Activated CD8-positive, alpha-beta memory T cell treated with anti-CD3 and anti-CD28 coated beads for 4 hours (primary cell): ENCODE measurements around the gene SMAD6.
"Not testable (repeated sequence)": the region's sequence is repeated elsewhere in the genome, so short reads cannot be mapped to it uniquely, and the experiment has no call there.

Source experiments
- DNase-seq, 2 donors: peaks; one replicate each; pipeline ENCODE4 v3.0.0-alpha.2; 2020; ENCODE audit warnings: low read depth in 2 of 2

SMAD6 gene

DNA sequence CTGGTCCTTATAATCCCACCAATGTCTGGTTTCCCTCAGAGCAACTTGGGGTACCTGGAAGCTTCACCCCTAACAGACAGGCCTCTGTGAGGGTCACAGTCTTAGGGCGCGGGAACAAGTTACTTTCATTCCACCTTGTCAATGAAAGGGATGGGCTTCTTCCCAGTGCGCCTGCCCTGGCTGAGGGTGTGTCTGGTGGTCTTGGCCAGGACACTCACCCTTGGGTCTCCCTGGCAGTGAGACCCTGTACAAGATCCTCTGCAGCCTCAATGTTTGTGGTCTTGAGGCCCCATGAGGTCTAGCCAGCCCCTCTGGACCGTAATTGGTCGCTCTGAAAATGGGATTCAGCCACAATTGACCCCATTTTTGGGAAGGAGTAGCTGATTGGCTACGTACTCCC, 40.2 kb downstream of the SMAD6 start:
- DNase-seq, result no peak

DNA sequence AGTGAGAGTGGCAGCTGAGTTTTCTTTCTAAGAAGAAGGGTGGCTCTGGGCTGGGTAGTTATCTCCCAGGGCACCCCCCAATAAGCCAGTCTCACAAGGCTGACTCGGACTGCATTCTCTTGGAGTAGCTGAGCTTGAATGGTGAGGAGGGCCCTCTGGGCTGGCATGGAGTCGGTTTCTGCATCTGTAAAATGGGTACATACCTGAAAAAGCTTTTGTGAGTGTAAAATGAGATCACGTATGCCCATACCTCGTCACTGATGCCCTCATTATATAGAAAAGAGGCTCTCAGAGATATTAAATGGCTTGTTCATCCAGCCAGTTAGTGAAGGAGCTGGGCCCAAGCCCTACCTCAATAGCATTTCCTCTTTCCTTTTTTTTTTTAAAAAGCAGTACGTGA, 41.2 kb downstream of the SMAD6 start:
- no peak for DNase-seq

DNA sequence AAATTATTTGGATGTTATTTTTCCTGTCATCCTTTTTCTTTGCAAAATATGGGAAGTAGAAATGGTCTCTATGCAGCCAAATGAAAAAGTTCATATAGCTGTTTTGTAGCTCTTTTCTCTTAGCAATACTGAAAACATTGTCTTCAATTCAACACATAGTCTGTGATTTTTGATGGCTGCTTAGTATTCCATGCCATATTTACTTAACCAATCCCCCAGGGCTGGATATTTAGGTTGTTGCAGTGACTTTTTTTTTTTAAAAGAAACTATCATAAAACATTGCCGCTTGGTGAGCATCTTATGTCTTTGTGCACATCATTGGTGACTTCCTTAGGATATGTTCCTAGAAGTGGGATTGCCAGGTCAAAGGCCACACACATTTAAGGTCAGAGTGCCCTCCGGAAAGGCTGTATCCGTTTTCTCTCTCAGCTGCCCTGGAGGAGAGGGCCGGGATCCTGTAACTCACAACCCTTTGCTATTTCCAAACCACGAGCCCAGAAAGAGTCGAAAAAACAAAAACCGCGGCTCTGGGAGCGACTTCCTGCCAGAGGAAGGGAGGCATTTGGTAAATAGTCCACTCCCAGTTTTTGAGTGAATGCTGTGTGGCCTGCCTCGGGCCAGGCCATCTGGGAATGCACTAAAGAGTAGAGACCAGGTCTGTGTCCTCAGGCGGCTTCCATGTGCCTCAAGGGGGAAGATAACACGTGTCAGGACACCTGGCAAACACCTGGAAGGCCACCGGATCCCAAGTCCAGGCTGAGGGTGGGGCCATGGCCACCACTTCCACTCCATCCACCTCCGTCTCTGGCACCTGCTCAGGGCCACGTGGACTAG, 41.9 kb downstream of the SMAD6 start:
- no peak for DNase-seq

DNA sequence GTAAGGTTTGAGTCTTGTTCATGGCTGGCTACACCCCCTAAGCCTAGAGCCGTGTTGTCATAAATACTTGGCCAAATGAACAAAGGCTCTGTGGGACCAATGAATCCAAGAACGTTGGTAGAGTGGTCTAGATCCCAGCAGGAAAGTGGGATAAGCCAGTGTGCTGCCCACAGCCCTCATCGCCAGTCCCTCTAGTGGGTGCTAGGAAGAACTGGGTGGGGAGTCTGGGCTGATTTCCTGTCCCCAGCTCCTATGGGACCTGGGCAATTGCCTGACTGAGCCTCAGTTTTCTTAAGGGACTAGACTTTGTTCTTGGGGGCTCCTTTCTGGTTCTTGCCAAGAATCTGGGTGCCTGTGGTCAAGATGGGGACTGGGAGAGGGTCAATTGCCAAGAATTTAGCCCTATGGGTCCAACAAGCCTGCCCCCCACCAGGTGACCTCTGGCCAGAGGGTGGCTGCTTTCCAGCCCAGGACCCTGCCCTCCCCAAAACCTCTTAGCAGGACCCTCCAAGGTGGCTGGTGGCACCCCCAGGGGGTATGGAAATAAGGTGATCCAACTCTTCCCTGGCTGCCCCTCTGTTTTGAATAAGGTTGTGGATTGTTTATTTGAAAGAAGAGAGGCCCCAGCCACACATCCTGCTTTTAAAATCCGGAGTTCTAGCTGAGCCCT, 42.7 kb downstream of the SMAD6 start:
- no peak for DNase-seq

DNA sequence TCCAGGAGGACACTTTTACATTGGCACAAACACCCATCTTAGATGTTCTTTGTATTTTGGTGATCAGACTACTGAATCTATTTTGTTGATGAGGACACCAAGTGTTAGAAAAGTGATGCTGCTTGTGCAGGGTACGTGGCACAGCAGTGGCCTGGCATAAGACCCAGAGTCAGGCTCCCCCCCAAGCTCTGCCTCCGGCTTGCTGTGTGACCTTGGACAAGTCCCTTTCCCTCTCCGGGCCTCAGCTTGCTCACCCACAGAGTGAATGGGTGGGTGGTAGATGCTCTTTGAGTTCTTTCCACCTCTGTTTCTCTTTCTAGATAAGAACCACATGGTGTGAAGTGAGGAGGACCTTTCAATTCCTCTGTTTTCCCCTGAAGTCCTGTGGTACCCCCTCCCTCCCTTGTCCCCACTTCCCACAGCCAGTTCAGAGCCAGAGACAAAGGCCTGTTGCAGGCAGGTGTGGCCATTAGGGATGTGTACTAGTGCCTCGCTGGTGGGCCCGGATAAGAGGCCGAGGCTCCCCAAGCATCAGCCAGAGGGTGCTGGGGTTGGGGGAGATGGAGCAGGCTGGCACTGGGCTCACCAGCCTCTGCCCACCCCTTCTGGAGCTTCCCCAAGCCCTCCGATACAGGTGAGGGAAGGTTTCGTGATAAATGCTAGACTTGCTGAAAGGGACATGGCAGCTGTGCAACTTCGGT, 43.6 kb downstream of the SMAD6 start:
- DNase-seq, result no peak

DNA sequence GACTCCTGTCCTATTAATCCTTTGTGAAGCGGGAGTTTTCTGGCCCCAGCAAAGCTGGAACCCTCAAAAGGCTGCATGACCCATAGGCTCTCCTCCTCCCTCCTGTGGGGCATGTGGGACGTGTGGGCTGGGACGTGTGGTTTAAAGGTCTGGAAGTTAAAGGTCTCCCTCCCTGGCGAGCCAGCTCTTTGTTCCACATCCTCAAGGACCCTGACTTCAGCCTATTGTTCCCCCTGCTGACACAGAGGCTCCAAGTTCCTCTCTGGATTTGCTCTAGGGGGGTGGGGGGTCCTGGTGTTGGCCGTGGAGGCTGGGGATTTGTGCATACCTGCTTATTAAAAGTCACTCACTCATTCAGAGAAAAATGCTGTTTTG, 44.2 kb downstream of the SMAD6 start:
- DNase-seq, result no peak

DNA sequence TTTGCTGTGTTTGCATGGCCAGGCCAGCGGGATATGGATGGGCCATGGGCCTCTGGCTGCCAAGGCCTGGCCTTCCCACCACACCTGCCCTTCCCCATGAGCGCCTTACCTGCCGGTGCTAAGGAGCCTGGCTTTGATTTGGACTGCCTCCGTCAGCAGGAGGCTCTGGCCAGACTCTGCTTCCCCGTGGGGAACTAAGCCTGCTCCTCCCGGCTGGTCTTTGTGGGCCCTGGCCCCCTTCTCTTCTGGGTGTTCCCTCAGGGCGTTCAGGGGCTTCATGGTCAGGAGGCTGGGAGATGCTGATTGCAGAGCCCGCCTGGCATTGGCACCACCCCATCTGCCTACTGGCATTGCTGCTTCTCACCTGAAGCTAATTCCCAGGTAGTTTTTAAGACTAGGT, 45.2 kb downstream of the SMAD6 start:
- no peak for DNase-seq

GRCh38 chr15:66747886-66748707, 46.1 kb downstream of the SMAD6 start:
- no peak for DNase-seq

DNA sequence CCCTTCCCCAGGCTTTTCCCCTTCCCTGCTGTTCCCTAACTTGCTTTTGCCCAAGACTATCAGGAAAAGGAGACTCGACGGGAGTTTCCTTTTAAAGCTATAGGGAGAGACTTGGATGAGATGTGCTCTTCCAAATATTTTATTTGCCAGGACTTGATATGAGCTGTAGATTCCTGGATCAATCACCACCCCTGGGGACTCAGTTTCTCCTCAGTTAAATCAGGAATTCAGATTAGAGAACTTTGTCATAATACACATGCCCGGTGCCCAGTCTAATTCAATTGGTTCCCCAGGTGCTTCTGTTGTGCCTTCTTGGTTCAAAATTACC, 46.6 kb downstream of the SMAD6 start:
- DNase-seq, result no peak

GRCh38 chr15:66749841-66750575, 48.0 kb downstream of the SMAD6 start:
- DNase-seq, result no peak

DNA sequence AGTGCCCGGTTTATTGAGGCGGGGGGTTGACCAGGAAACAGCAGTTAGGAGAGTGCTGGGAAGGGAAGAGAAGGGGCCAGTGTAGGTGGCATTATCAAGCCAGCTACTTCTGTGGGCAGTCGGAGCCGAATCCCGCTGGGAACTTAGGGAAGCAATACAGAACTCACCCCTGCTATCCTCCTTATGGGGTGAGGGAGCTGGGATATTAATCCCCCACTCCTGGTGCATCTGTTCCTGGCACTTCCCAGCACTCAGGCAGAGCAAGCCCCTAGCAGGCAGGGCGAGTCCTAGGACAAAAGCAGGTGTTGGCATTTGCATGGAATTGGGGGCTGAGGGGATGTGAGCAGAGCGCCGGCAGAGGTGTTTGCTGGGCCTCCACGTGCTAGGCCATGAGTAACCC, 48.6 kb downstream of the SMAD6 start:
- DNase-seq, result no peak

- DNase-seq, result no peak
These were observed 49.5 kb downstream of the SMAD6 start for GRCh38 chr15:66751579-66751978.

DNA sequence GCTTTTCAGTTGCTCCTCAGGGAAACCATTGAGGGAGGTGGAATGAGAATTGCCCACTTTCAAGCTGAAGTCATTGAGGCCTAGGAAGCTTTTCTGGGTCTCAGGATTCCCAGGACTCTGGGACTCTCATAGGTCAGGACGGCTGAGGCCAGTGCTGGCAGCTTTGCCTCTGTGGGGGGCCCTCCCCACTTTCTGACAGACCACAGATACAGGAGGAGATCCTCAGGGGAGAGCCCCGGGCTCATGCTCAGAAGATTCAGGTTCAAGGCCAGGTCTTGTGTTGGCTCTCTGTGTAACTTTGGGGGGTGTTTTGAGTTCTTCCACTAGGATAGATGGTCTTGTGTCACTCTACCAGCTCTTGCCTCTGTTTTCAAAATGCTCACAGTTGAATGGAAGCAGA, 50.0 kb downstream of the SMAD6 start:
- no peak for DNase-seq

- no peak for DNase-seq
These were observed 51.8 kb downstream of the SMAD6 start for GRCh38 chr15:66753687-66754377.

DNA sequence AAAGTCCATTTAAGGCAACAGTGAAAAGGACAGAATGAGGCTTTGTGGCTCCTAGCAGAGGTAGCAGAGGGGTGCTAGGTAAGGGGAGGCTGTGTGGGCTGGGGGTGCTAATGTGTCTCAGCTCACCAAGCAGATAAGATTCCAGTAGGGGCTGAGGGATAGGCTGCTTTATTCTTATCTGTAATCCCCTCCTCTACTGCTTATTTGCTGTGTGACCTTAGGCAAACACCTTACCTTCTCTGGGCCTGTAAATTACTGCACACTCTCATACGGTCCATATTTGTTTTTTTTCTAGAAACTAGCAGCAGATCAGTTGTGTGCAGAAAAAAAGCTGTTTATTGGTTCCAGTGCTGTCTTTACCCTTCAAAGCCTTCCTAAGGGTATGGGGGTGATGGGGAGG, 52.8 kb downstream of the SMAD6 start:
- no peak for DNase-seq

DNA sequence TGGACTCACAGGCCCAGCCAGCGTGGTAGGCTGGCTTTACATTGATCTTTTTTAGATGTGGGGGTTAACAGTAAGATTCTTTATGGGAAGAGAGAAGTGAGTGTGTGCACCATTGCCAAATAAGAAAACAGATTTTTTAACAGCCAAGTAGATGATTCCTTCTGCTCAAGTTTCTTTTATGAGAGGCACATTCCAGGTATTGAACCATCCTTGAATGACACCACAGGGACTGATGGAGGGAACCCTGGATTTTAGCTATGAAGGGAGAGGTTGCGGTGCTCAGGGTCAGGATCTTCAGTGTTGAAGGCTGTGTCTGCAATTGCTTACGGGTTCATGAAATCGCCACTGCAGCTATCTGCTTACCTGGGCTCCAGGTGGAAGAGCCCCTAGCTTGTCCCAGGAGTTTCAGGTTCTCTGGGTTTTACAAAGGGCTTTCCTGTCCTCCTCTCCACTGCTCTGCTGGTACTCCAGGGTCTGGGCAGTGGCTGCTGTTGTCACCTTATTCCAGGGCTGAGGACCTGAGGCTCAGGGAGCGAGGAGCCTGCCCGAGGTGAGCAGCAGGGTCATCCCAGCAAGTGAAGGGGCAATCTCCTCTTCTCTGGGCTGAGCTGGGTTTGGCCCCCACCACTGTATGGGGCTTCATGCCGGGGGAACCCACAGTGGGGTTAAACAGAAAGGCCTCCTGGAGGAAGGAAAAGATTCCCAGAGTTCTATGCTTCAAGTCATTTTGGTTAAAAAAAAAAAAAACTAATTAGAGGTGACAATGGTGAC, 53.4 kb downstream of the SMAD6 start:
- no peak for DNase-seq

- DNase-seq, result no peak
These were observed 54.3 kb downstream of the SMAD6 start for GRCh38 chr15:66756295-66756694.

GRCh38 chr15:66757030-66757429, 55.0 kb downstream of the SMAD6 start:
- no peak for DNase-seq

GRCh38 chr15:66757521-66757920, 55.5 kb downstream of the SMAD6 start:
- no peak for DNase-seq

DNA sequence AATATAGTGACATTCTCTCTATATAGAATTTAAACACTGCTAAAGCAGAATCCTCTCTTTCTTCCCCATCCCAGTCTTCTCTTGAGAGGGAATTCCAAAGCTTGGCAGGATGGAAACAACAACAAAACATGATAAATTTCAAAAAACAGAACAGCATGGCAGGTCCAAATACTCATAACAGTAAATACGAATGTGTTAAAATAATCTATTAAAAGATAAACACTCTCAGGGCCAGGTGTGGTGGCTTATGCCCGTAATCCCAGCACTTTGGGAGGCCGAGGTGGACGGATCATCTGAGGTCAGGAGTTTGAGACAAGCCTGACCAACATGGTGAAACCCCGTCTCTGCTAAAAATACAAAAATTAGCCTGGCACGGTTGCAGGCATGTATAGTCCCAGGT, 56.2 kb downstream of the SMAD6 start:
- DNase-seq, result not testable (repeated sequence)
